Stimulated activated CD4-positive, alpha-beta T cell treated with anti-CD3 and anti-CD28 coated beads, Interleukin-4, amount 100 ng/mL, for 24 hours (primary cell): ENCODE results near the gene TRMT44.

ENCODE experiments used
- DNase-seq: peaks from one replicate; pipeline ENCODE4 v3.0.0-alpha.2; 2020

Gene TRMT44

DNA sequence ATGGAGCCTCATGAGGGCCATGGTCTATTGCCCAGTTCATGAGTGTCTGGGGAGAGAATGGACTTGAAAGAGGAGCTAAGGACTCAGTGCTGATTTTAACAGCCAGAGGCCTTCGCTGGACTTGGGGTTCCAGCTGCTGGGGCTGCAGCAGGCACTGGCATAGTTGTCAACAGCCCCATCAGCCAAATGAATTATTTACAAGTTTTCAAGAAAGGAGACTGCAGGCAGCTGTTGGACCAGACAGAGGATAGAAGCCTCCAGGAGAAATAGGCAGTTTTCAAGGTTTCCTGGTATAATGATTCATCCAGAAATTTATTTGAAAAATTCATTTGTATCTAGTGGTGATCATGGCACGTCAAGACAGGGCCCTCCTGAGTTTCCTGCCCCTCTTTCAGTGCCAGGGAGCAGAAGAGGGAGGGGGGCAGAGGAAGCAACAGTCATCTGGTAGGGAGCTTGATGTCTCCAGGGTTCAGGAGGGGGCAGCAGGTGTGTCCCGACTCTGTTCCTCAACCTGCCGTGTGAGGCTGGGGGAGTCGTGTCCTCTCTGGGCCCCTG, 76.5 kb downstream of the TRMT44 start:
- no peak for DNase-seq

GRCh38 chr4:8517946-8518345, 77.4 kb downstream of the TRMT44 start:
- DNase-seq, result no peak

DNA sequence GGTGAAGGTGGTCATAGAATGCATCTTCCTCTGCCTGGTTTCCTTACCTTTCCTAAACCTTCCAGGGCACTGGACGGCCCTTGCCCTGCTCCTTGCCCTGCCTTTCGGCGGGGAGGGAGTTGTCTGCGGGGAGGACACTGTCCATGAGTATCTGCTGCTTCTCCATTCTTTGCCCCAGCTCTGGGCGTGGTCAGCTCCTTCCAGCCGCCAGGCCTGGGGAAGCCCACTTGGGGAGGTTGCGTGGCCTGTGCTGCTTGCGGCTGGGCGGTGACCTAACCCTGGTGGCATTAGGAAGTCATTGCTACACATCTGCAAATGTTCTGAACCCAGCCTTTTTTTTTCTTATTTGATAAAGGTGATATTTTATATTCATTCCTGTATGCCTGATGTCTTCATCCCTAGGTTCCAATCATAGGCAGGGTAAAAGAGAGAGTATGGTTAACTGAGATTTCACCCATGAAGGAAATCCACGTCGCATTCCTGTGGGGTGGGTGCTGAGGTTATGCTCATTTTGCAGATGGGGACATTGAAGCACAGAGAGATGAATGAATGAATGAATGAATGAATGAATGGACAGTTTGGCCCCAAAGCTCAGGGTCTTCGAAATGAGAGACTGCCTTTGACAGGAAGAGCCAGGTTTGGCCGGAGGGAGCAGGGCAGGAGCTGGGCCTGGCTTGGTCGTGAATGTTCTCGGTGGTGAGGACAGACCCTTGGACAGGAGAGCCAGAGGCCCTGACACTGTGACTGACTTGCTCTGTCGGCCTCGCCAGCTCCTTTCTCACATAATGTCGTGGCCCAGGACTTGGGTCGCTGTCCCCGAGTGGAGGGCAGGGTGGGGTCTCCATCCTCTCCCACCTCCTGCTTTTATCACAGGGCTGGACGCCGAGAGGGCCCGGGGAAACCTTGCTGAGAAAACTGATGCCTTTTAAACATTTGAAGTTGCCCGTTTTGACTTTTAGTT, 81.9 kb downstream of the TRMT44 start:
- DNase-seq, result no peak

DNA sequence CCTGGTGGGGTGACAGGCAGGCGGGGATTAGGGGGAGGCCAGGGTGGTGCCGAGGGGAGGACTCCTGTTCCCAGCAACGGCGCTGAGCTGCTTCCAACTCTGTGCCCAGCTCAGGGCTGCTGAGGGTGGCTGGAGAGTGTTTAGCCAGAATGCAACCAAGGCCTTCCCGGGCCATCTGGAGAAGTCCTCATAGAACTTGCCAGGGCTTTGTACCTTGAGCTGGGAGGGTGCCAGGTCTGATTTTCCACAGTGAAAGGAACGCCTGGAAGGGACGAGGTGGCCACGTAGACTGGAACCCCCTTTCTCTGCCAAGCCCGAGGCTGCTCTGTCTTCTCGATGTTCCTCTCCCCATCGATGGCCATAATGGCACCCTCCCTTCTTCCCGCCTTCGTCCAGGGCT, 82.6 kb downstream of the TRMT44 start:
- no peak for DNase-seq

GRCh38 chr4:8523766-8524165, 83.2 kb downstream of the TRMT44 start:
- DNase-seq, result no peak

DNA sequence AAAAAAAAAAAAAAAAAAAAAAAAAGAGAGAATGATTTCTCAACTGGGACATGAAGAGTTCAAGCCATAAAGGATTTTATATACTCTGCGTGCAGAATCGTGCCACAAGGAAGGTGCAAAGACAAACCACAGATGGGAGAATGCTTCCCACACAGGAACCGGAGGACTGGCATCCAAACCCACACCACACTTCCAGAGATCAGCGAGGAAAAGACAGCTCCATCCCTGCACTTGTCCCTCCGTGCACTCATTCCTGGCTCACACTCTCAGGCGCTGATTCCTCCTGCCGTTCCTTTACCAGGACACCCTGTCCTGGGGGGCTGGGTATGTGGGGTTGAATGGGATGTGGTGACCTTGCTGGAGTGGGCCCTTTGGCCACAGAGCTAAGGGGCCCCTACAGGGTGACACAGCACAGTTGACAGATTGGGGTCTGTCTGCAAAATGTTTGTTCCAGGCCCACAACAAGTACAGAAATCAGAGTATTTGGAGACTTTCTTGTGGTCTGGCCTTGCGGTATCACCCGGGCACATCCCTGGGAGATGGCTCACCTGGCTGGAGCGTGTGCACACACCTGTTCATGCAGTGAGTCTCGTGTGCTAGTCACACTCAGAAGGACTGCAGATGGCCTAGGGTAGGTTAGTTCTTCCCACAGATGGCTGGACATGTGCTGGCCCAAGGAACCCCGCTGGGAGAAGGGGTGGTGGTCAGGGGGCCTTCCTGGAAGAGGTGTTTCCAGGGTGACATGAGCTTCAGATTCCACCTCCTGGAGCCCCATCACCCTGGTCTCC, 84.2 kb downstream of the TRMT44 start:
- DNase-seq, result no peak

DNA sequence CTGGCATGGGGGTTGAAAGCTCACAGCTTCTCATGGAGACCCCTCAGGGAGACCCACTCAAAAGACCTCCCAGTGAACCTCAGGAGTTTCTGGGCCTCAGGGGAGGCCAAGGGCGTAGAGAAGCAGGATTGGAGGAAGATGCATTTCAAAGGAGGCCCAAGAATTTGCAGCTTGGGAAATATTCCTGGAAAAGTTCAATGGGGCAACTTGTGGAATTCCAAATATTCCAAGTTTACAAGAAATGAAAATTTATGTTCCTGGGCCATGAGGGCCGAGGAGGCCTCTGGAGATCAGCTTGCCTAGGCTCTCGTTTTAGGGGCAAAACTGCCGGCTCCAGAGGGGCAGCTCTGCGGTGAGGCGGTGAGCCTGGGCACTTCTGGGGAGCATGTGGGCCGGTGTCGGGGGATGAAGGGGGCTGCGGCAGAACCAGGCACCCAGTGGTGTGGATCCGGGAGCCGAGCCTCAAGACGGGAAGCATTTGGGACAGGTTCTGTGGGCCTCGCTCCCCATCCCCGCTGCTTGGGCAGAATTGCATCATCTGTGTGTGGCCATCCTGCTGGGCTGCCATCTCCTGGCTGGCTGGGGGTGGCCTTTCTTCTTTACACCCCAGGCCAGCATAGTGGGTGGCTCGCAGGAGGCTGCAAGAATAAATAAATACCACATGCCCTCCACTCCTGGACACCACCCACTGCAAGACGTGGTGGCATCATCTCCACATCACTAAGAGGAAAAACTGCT, 85.0 kb downstream of the TRMT44 start:
- DNase-seq, result no peak
